ENCODE measurements around the gene OGFOD3. TPM values are rescaled to one million over a fixed set of nuclear protein-coding genes. Genes with fewer than 3 reads are reported as not detected.

Gene OGFOD3
- total and polyA plus RNA-seq, 5 experiments from 2014 or later: 25.6 to 35.2 (median 32.4) TPM

DNA sequence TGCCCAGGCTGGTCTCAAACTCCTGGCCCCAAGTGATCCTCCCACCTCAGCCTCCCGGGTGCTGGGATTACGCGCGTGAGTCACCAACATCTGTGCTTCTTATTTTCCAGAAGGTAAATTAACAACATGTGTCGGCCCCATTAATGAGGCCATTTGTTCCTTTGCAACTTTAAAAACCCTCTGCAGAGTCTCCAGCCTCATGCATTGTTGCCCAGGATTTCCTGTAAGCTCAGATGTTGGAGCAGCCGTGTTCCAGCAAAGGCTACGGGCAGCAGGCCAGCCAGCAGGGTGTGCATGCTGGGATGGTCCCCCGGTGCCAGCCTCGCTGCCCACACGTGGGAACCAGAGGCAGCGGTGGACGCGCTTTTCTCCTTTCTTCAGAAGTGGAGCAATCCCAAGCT is 19.3 kb downstream of the OGFOD3 start:
- Mint-ChIP-seq H3K36me3 (peaks cover 0 to 33% (median 5%) of the 10 kb centered on the region in 3 donors), H3K27me3 (no peaks in the 10 kb centered on the region), H3K9me3 (no peaks in the 10 kb centered on the region), H3K4me1 (peaks cover 9 to 24% (median 12%) of the 10 kb centered on the region in 4 donors), H3K27ac (no peak overlapping the region), H3K4me3 (no peak overlapping the region)
- ATAC-seq (no peak), DNase-seq (no peak)
- POLR2A ChIA-PET: interaction anchor here (0.5 kb wide), 1 partner anchor 12 kb away, joined by 4 read pairs; no protein-coding TSS in a partner anchor

- no peak for ATAC-seq
- Mint-ChIP-seq H3K9me3 (no peaks in the 10 kb centered on the region), H3K4me1 (peaks cover 10 to 19% (median 13%) of the 10 kb centered on the region in 4 donors)
These were observed 20.7 kb downstream of the OGFOD3 start for GRCh38 chr17:82397449-82398335.

GRCh38 chr17:82396601-82397435 is 21.6 kb downstream of the OGFOD3 start:
- DNase-seq (peak in 1 of 10 donors; percentile 48), ATAC-seq (no peak)
- no peaks in the 10 kb centered on the region for H3K9me3 Mint-ChIP-seq
- H3K36me3 Mint-ChIP-seq: peaks cover 0 to 30% (median 3%) of the 10 kb centered on the region in 3 donors
- peaks cover 10 to 18% (median 12%) of the 10 kb centered on the region in 4 donors for H3K4me1 Mint-ChIP-seq
- H3K27me3 Mint-ChIP-seq: no peaks in the 10 kb centered on the region
- peak overlapping the region in 1 of 10 donors; percentile 36 for H3K27ac Mint-ChIP-seq
- POLR2A ChIA-PET: no interaction called here
- no peak overlapping the region for H3K4me3 Mint-ChIP-seq

More at GRCh38 chr17:82397449-82398335, 20.7 kb downstream of the OGFOD3 start:
- DNase-seq: peak in 1 of 10 donors; percentile 49
- POLR2A ChIA-PET: no interaction called here
- Mint-ChIP-seq H3K4me3 (no peak overlapping the region), H3K36me3 (peaks cover 0 to 32% (median 3%) of the 10 kb centered on the region in 3 donors), H3K27ac (no peak overlapping the region), H3K27me3 (no peaks in the 10 kb centered on the region)

GRCh38 chr17:82394278-82394677 is 24.1 kb downstream of the OGFOD3 start:
- peaks cover 0 to 8% (median 0%) of the 10 kb centered on the region in 4 donors for H3K4me1 Mint-ChIP-seq
- peaks cover 0 to 24% (median 3%) of the 10 kb centered on the region in 3 donors for H3K36me3 Mint-ChIP-seq
- H3K27me3 Mint-ChIP-seq: no peaks in the 10 kb centered on the region
- no peak overlapping the region for H3K4me3 Mint-ChIP-seq
- no peak for ATAC-seq
- no peaks in the 10 kb centered on the region for H3K9me3 Mint-ChIP-seq
- H3K27ac Mint-ChIP-seq: peak overlapping the region in 2 of 10 donors; percentile 25 to 50
- no peak for DNase-seq
- POLR2A ChIA-PET: no interaction called here

- H3K4me3 Mint-ChIP-seq: no peak overlapping the region
- peaks cover 0 to 8% (median under 1%) of the 10 kb centered on the region in 4 donors for H3K4me1 Mint-ChIP-seq
- H3K36me3 Mint-ChIP-seq: peaks cover 0 to 19% (median 3%) of the 10 kb centered on the region in 3 donors
- no peak for ATAC-seq
- no peaks in the 10 kb centered on the region for H3K9me3 Mint-ChIP-seq
- POLR2A ChIA-PET: interaction anchor here (0.6 kb wide), 1 partner anchor 25 kb away, joined by 3 read pairs; no protein-coding TSS in a partner anchor
- DNase-seq: peak in 1 of 10 donors; percentile 27
- H3K27ac Mint-ChIP-seq: no peak overlapping the region
- no peaks in the 10 kb centered on the region for H3K27me3 Mint-ChIP-seq
These were observed 25.4 kb downstream of the OGFOD3 start for GRCh38 chr17:82392941-82393340.

DNA sequence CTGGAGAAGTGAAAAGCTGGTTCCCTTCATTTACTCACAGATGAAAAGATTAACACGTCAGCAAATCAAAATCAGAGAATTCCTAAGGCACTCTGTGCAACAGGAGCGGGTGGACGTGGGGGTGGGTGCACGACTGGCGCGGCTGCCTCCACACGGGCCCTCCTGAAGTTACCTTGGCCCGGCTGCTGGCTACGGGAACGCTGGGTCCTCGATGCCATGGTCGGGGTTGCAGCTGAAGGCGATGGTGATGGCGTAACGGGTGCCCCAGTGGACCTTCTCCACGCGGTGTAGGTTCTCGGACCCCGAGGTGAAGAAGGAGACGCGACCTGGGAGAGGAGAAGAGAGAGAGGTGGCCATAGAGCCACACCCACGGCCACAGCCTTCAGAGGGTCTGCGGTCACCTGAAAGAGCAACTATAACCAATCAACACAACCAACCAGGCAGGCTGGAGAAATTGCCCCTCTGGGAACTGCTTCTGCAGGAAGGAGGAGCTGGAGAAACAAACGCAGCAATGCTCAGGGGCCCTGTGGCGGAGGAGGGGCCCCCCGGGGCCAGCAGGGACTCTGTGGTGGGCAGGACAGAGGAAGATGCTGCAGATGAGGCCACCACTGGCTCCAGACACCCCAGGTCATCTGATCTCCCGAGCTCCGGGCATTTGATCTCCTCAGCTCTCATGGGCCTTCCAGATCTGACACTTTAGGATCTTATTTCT is 26.0 kb downstream of the OGFOD3 start:
- Mint-ChIP-seq H3K4me3 (no peak overlapping the region), H3K4me1 (peaks cover 2 to 8% (median 6%) of the 10 kb centered on the region in 4 donors), H3K27me3 (no peaks in the 10 kb centered on the region), H3K9me3 (no peaks in the 10 kb centered on the region), H3K36me3 (peaks cover 0 to 19% (median 3%) of the 10 kb centered on the region in 3 donors), H3K27ac (no peak overlapping the region)
- DNase-seq (peak in 1 of 10 donors; percentile 26), ATAC-seq (no peak)
- POLR2A ChIA-PET: interaction anchor here (0.6 kb wide), 1 partner anchor 25 kb away, joined by 3 read pairs; no protein-coding TSS in a partner anchor

DNA sequence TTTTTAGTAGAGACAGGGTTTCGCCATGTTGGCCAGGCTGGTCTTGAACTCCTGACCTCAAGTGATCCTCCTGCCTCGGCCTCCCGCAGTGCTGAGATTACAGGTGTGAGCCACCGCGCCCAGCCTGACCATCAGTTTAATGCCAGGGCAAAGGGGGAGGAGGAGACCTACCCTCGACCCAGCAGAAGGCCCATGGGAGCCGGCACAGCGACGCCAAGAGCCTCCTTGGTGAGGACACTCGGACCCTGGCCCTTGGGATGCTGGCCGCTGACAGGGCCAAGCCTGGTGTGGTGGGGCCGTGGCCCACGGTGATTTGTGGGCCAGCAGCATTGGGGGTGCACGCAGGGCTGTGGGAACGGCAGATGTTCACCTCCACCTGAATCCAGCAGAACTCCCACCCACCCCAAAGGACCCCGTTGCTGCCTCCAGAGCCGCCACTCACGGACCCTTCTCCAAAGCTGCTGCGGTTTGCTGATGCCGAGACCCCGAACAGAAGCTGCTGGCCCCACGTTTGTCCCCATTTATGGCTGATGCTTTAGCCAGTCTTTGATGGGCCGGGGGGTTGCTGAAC is 26.8 kb downstream of the OGFOD3 start:
- peaks cover 0 to 14% (median 3%) of the 10 kb centered on the region in 3 donors for H3K36me3 Mint-ChIP-seq
- no peak overlapping the region for H3K27ac Mint-ChIP-seq
- no peak overlapping the region for H3K4me3 Mint-ChIP-seq
- no peaks in the 10 kb centered on the region for H3K9me3 Mint-ChIP-seq
- POLR2A ChIA-PET: no interaction called here
- no peaks in the 10 kb centered on the region for H3K27me3 Mint-ChIP-seq
- no peak for ATAC-seq
- H3K4me1 Mint-ChIP-seq: peaks cover 3 to 10% (median 7%) of the 10 kb centered on the region in 4 donors
- peak in 1 of 10 donors; percentile 31 for DNase-seq

DNA sequence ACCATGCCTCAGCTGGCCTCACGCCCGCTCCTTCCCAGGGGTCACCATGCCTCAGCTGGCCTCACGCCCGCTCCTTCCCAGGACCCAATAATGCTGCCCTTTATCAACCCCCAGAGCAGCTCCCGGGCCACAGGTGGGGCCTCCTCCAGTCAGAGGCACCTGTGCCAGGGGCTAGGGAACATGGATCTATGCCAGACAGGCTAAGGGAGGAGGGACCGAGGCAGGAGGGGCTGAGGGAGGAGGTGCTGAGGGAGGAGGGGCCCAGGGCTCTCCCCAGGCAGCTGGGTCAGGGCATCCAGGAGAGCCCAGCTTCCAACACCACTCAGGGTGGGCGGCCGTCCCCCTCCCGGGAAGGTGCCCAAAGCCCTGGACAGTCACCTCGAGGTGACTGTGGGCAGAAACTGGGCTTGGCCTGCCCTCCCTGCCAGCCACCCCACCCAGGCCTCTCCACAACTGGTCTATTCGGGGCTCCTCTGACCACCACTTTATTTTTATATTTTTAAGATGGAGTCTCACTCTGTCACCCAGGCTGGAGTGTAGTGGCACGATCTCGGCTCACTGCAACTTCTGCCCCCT is 27.4 kb downstream of the OGFOD3 start:
- DNase-seq: peak in 1 of 10 donors; percentile 31
- Mint-ChIP-seq H3K9me3 (no peaks in the 10 kb centered on the region), H3K4me3 (no peak overlapping the region)

GRCh38 chr17:82390015-82390859 is 28.1 kb downstream of the OGFOD3 start:
- Mint-ChIP-seq H3K27ac (no peak overlapping the region), H3K9me3 (no peaks in the 10 kb centered on the region), H3K4me3 (no peak overlapping the region), H3K27me3 (no peaks in the 10 kb centered on the region), H3K36me3 (peaks cover 0 to 14% (median 3%) of the 10 kb centered on the region in 3 donors), H3K4me1 (peaks cover 2 to 10% (median 6%) of the 10 kb centered on the region in 4 donors)
- POLR2A ChIA-PET: no interaction called here
- no peak for ATAC-seq
- peak in 1 of 10 donors; percentile 59 for DNase-seq

More for the DNA sequence above, 27.4 kb downstream of the OGFOD3 start:
- POLR2A ChIA-PET: no interaction called here
- no peak for ATAC-seq
- no peaks in the 10 kb centered on the region for H3K27me3 Mint-ChIP-seq
- no peak overlapping the region for H3K27ac Mint-ChIP-seq
- H3K36me3 Mint-ChIP-seq: peaks cover 0 to 14% (median 3%) of the 10 kb centered on the region in 3 donors
- peaks cover 2 to 10% (median 6%) of the 10 kb centered on the region in 4 donors for H3K4me1 Mint-ChIP-seq

GRCh38 chr17:82389379-82389778 is 29.0 kb downstream of the OGFOD3 start:
- Mint-ChIP-seq H3K9me3 (no peaks in the 10 kb centered on the region), H3K4me1 (peaks cover 2 to 10% (median 6%) of the 10 kb centered on the region in 4 donors), H3K27me3 (no peaks in the 10 kb centered on the region), H3K4me3 (no peak overlapping the region), H3K27ac (peak overlapping the region in 2 of 10 donors; percentile 38 to 87), H3K36me3 (peaks cover 0 to 14% (median 3%) of the 10 kb centered on the region in 3 donors)
- POLR2A ChIA-PET: no interaction called here
- peak in 1 of 10 donors; percentile 28 for DNase-seq
- no peak for ATAC-seq

DNA sequence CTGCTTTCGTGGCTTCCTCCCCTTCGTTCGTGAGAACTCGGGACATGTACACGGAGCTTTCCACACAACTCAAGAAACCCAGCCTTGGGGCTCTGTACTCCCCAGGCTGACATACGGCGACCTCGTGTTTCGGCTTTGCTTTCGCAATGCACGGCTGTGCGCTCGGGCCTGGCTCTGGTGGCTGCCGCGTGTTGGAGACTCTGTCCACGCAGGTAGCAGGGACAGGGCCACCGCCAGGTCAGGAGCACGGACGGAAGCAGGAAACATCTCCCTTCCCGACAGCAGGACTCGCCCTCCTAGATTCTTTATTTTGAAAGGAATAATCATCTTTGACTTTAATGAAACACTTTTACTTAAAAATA is 29.5 kb downstream of the OGFOD3 start:
- Mint-ChIP-seq H3K4me3 (no peak overlapping the region), H3K4me1 (peaks cover 2 to 10% (median 6%) of the 10 kb centered on the region in 4 donors), H3K36me3 (peaks cover 0 to 12% (median 3%) of the 10 kb centered on the region in 3 donors), H3K27me3 (no peaks in the 10 kb centered on the region), H3K27ac (peak overlapping the region in 1 of 10 donors; percentile 87), H3K9me3 (no peaks in the 10 kb centered on the region)
- POLR2A ChIA-PET: no interaction called here
- peak in 1 of 10 donors; percentile 16 for DNase-seq
- ATAC-seq: no peak
